Kidney (tissue), 14 donors: Measurements from ENCODE around the gene CEBPA. TPM values are rescaled to one million over a fixed set of nuclear protein-coding genes. Genes with fewer than 3 reads are reported as not detected.

Experiments used
- DNase-seq, 5 donors: peaks; one replicate each; pipeline ENCODE4 v3.0.0-alpha.2; 2013 to 2020
- FAIRE-seq: peaks from 2 replicates; lab custom pipeline; 2012; peaks lifted over from hg19 to GRCh38; lab: Jason Lieb, UNC
- H3K27ac ChIP-seq, 2 donors: one replicate each; pipeline ENCODE4 v1.7.0; 2013; ENCODE audit warnings: low read depth in 2 of 2, low read length in 2 of 2, inconsistent platforms in 1 of 2
- H3K27me3 ChIP-seq: one replicate; pipeline ENCODE4 v1.7.1; 2013; ENCODE audit warnings: low read length, inconsistent platforms; ENCODE audit not compliant: control insufficient read depth, insufficient read depth
- H3K36me3 ChIP-seq, 3 donors: one replicate each; pipeline versions ENCODE4 v1.7.0 to v1.7.1; 2013; ENCODE audit warnings: low read length in 3 of 3, control low read depth in 1 of 3, inconsistent platforms in 1 of 3; ENCODE audit not compliant: insufficient read depth in 3 of 3, control insufficient read depth in 2 of 3
- H3K4me1 ChIP-seq, 3 donors: one replicate each; pipeline versions ENCODE4 v1.7.0 to v1.7.1; 2013; ENCODE audit warnings: low read length in 3 of 3, inconsistent platforms in 1 of 3, low read depth in 1 of 3; ENCODE audit not compliant: control insufficient read depth in 2 of 3, insufficient read depth in 2 of 3
- H3K4me3 ChIP-seq, 3 donors: one replicate each; pipeline versions ENCODE4 v1.7.0 to v1.8.1; 2013; ENCODE audit warnings: low read length in 3 of 3, control low read depth in 1 of 3, inconsistent platforms in 1 of 3
- H3K9ac ChIP-seq, 3 donors: one replicate each; pipeline versions ENCODE4 v1.7.0 to v1.7.1; 2013; ENCODE audit warnings: low read length in 3 of 3, control low read depth in 1 of 3, inconsistent platforms in 1 of 3
- H3K9me3 ChIP-seq, 3 donors: one replicate each; pipeline versions ENCODE4 v1.7.0 to v1.7.1; 2013; ENCODE audit warnings: low read length in 3 of 3, control low read depth in 1 of 3, inconsistent platforms in 1 of 3; ENCODE audit not compliant: control insufficient read depth in 2 of 3, insufficient read depth in 1 of 3
- CTCF ChIP-seq: IDR thresholded peaks from 3 replicates; pipeline ENCODE4 v1.5.1; 2012; ENCODE audit warnings: mild to moderate bottlenecking, moderate library complexity, borderline replicate concordance; ENCODE audit not compliant: insufficient read depth; ENCODE audit errors: extremely low read depth
- intact Hi-C: fragments of 100-400 bp; cut with DNase I; formaldehyde crosslinking; loops from one replicate; pipeline ENCODE4 v1.11.1; 2022
- polyA plus RNA-seq: library from polyadenylated mRNA; stranded (reverse); fragments of 350-450 nt; fragmentation: Illumina TruSeq; extraction: RNeasy Lipid Tissue Mini Kit (QIAGEN cat#74804); gene quantifications from one replicate; pipeline ENCODE4 v1.2.3, GENCODE V29; 2014; ENCODE audit warnings: low read depth, low replicate concordance; ENCODE audit not compliant: insufficient read depth
- total RNA-seq: library from RNA; stranded (reverse); fragmentation: NEBNext Ultra II Directional; extraction: Animal tissue kit (Norgen Biotek cat#: 25700); gene quantifications from one replicate; pipeline ENCODE4 v1.2.1, GENCODE V29; 2021
- donor health status: control.
- donor health status: control.
- donor health status: control.
- donor health status: control.
- donor health status: control.
- donor health status: DM: yes; HTN: yes; CAD: no.
- donor health status: Normal renal cell carcinoma (clear cell type).

The CEBPA gene
- total and polyA plus RNA-seq, 2 donors from 2014 or later: 6.6 to 7.1 TPM

GRCh38 chr19:33333642-33334041 is 31.3 kb upstream of the CEBPA start:
- no peak overlapping the region for H3K27ac ChIP-seq
- H3K9ac ChIP-seq: no peak overlapping the region
- H3K4me3 ChIP-seq: no peak overlapping the region
- no peak for DNase-seq
- no peaks in the 10 kb centered on the region for H3K9me3 ChIP-seq
- no peaks in the 10 kb centered on the region for H3K4me1 ChIP-seq
- H3K36me3 ChIP-seq: no peaks in the 10 kb centered on the region
- no peaks in the 10 kb centered on the region for H3K27me3 ChIP-seq
- intact Hi-C loops: no loop called here
- no peak for FAIRE-seq
- TF ChIP-seq CTCF: no peak

GRCh38 chr19:33333151-33333550 is 30.8 kb upstream of the CEBPA start:
- H3K9ac ChIP-seq: no peak overlapping the region
- TF ChIP-seq CTCF: no peak
- no peaks in the 10 kb centered on the region for H3K36me3 ChIP-seq
- no peak overlapping the region for H3K27ac ChIP-seq
- no peaks in the 10 kb centered on the region for H3K9me3 ChIP-seq
- no peak overlapping the region for H3K4me3 ChIP-seq
- FAIRE-seq (no peak), DNase-seq (no peak)
- H3K4me1 ChIP-seq: no peaks in the 10 kb centered on the region
- intact Hi-C loops: no loop called here
- H3K27me3 ChIP-seq: no peaks in the 10 kb centered on the region

- no peaks in the 10 kb centered on the region for H3K36me3 ChIP-seq
- H3K9ac ChIP-seq: no peak overlapping the region
- no peak for TF ChIP-seq CTCF
- H3K9me3 ChIP-seq: no peaks in the 10 kb centered on the region
- intact Hi-C loops: no loop called here
- H3K27ac ChIP-seq: no peak overlapping the region
- FAIRE-seq (no peak), DNase-seq (no peak)
- H3K27me3 ChIP-seq: no peaks in the 10 kb centered on the region
- no peaks in the 10 kb centered on the region for H3K4me1 ChIP-seq
- no peak overlapping the region for H3K4me3 ChIP-seq
Measured at GRCh38 chr19:33332248-33332647, 29.9 kb upstream of the CEBPA start.

DNA sequence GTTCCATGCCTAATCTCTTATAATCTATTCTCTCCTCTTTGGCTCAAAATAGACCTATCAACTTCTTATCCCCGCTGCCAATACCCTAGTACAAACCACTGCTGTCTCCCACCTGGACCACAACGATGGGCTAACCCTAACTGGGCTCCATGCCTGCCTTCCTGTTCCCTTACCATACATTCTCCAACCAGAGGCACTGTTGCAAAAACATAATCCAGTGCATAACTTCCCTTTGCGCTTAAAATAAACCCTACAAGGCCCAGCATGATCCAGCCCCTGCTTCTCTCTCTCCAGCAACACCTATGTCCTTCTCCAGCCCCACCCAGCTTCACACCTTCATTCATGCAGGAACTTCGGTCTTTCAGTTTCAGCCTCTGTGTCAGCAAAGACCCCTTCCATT is 27.4 kb upstream of the CEBPA start:
- no peak overlapping the region for H3K27ac ChIP-seq
- TF ChIP-seq CTCF: no peak
- no peaks in the 10 kb centered on the region for H3K4me1 ChIP-seq
- H3K4me3 ChIP-seq: no peak overlapping the region
- intact Hi-C loops: no loop called here
- DNase-seq (no peak), FAIRE-seq (no peak)
- no peaks in the 10 kb centered on the region for H3K27me3 ChIP-seq
- H3K9ac ChIP-seq: no peak overlapping the region
- no peaks in the 10 kb centered on the region for H3K36me3 ChIP-seq
- H3K9me3 ChIP-seq: peaks cover 0 to 8% (median 0%) of the 10 kb centered on the region in 3 donors
